ENCODE results near the gene AGAP9.
"Not testable (repeated sequence)": the region's sequence is repeated elsewhere in the genome, so short reads cannot be mapped to it uniquely, and the experiment has no call there.

AGAP9 gene

GRCh38 chr10:47489630-47490029, 33.8 kb downstream of the AGAP9 start:
- not testable (repeated sequence) for DNase-seq (ENCODE audit: low read depth in 1 of 2, low spot score in 1 of 2)

- not testable (repeated sequence) for DNase-seq (ENCODE audit: low read depth in 1 of 2, low spot score in 1 of 2)
These were observed 37.5 kb downstream of the AGAP9 start for GRCh38 chr10:47485943-47486342.

- DNase-seq (ENCODE audit: low read depth in 1 of 2, low spot score in 1 of 2), result not testable (repeated sequence)
These were observed 38.7 kb downstream of the AGAP9 start for GRCh38 chr10:47484786-47485185.

GRCh38 chr10:47483923-47484322, 39.5 kb downstream of the AGAP9 start, which contains the start of gene ANXA8:
ANXA8 (minus strand) TSS chr10:47484115; CDS start chr10:47483933, 182 bp downstream.
- not testable (repeated sequence) for DNase-seq (ENCODE audit: low read depth in 1 of 2, low spot score in 1 of 2)

GRCh38 chr10:47482367-47482766, 41.1 kb downstream of the AGAP9 start:
- not testable (repeated sequence) for DNase-seq (ENCODE audit: low read depth in 1 of 2, low spot score in 1 of 2)

- DNase-seq (ENCODE audit: low read depth in 1 of 2, low spot score in 1 of 2), result not testable (repeated sequence)
These were observed 41.7 kb downstream of the AGAP9 start for GRCh38 chr10:47481768-47482181.

GRCh38 chr10:47481182-47481766, 42.2 kb downstream of the AGAP9 start:
- DNase-seq (ENCODE audit: low read depth in 1 of 2, low spot score in 1 of 2), result not testable (repeated sequence)

GRCh38 chr10:47480133-47480532, 43.3 kb downstream of the AGAP9 start:
- not testable (repeated sequence) for DNase-seq (ENCODE audit: low read depth in 1 of 2, low spot score in 1 of 2)

GRCh38 chr10:47478114-47478513, 45.3 kb downstream of the AGAP9 start:
- not testable (repeated sequence) for DNase-seq (ENCODE audit: low read depth in 1 of 2, low spot score in 1 of 2)

- not testable (repeated sequence) for DNase-seq (ENCODE audit: low read depth in 1 of 2, low spot score in 1 of 2)
These were observed 46.4 kb downstream of the AGAP9 start for GRCh38 chr10:47477078-47477477.

- DNase-seq (ENCODE audit: low read depth in 1 of 2, low spot score in 1 of 2), result not testable (repeated sequence)
These were observed 48.3 kb downstream of the AGAP9 start for GRCh38 chr10:47475101-47475500.

GRCh38 chr10:47473516-47473915, 49.9 kb downstream of the AGAP9 start:
- DNase-seq (ENCODE audit: low read depth in 1 of 2, low spot score in 1 of 2), result not testable (repeated sequence)

GRCh38 chr10:47472647-47473046, 50.8 kb downstream of the AGAP9 start:
- DNase-seq (ENCODE audit: low read depth in 1 of 2, low spot score in 1 of 2), result not testable (repeated sequence)

GRCh38 chr10:47472072-47472471, 51.4 kb downstream of the AGAP9 start:
- not testable (repeated sequence) for DNase-seq (ENCODE audit: low read depth in 1 of 2, low spot score in 1 of 2)

- not testable (repeated sequence) for DNase-seq (ENCODE audit: low read depth in 1 of 2, low spot score in 1 of 2)
These were observed 54.5 kb downstream of the AGAP9 start for GRCh38 chr10:47468731-47469528.

GRCh38 chr10:47467957-47468356, 55.5 kb downstream of the AGAP9 start:
- DNase-seq (ENCODE audit: low read depth in 1 of 2, low spot score in 1 of 2), result not testable (repeated sequence)

- not testable (repeated sequence) for DNase-seq (ENCODE audit: low read depth in 1 of 2, low spot score in 1 of 2)
These were observed 56.0 kb downstream of the AGAP9 start for GRCh38 chr10:47467458-47467857.

- not testable (repeated sequence) for DNase-seq (ENCODE audit: low read depth in 1 of 2, low spot score in 1 of 2)
These were observed 58.1 kb downstream of the AGAP9 start for GRCh38 chr10:47465216-47465917.

GRCh38 chr10:47462577-47463358, 60.7 kb downstream of the AGAP9 start:
- not testable (repeated sequence) for DNase-seq (ENCODE audit: low read depth in 1 of 2, low spot score in 1 of 2)

GRCh38 chr10:47461261-47461687, 62.2 kb downstream of the AGAP9 start:
- not testable (repeated sequence) for DNase-seq (ENCODE audit: low read depth in 1 of 2, low spot score in 1 of 2)

All from activated CD4-positive, alpha-beta T cell treated with anti-CD3 and anti-CD28 coated beads, Interleukin-2, amount 50 U/mL, for 24 hours (primary cell).